Neural cell (in vitro differentiated cells): ENCODE measurements around the gene UQCR11. TPM values are rescaled to one million over a fixed set of nuclear protein-coding genes. Genes with fewer than 3 reads are reported as not detected.

Experiments used
- H2AFZ ChIP-seq: fragments of 200-600, 300-800 bp; sonication (generic), shearing (Covaris generic); 2 replicates; pipeline ENCODE4 v1.6.0; 2014; ENCODE audit warnings: low read depth, mild to moderate bottlenecking, antibody characterized with exemption, low read length, moderate library complexity
- H3F3A ChIP-seq: fragments of 200-600 bp; shearing (Covaris generic); 2 replicates; pipeline ENCODE4 v1.6.1; 2016; ENCODE audit warnings: mild to moderate bottlenecking, moderate library complexity, mixed read lengths, antibody characterized with exemption, low read length; ENCODE audit not compliant: insufficient read depth, poor library complexity, severe bottlenecking
- H3K27ac ChIP-seq: fragments of 200-600, 300-800 bp; sonication (generic), shearing (Covaris generic); 2 replicates; pipeline ENCODE4 v1.5.1; 2014; ENCODE audit warnings: mild to moderate bottlenecking, low read length, moderate library complexity
- H3K27me3 ChIP-seq: fragments of 300-800, 200-600 bp; sonication (generic), shearing (Covaris generic); 2 replicates; pipeline ENCODE4 v1.6.0; 2014; ENCODE audit warnings: mild to moderate bottlenecking, low read depth, low read length, moderate library complexity; ENCODE audit not compliant: insufficient read depth
- H3K36me3 ChIP-seq: fragments of 300-800, 200-600 bp; sonication (generic), shearing (Covaris generic); 2 replicates; pipeline ENCODE4 v1.5.1; 2014; ENCODE audit warnings: mild to moderate bottlenecking, antibody characterized with exemption, low read length, moderate library complexity; ENCODE audit not compliant: insufficient read depth
- H3K4me2 ChIP-seq: fragments of 300-800, 200-600 bp; sonication (generic), shearing (Covaris generic); 2 replicates; pipeline ENCODE4 v1.6.0; 2014; ENCODE audit warnings: mild to moderate bottlenecking, low read length
- H3K4me3 ChIP-seq: fragments of 300-800, 200-600 bp; sonication (generic), shearing (Covaris generic); 2 replicates; pipeline ENCODE4 v1.5.1; 2014; ENCODE audit warnings: mild to moderate bottlenecking, low read length, moderate library complexity
- H3K79me2 ChIP-seq: fragments of 200-600 bp; shearing (Covaris generic); replicated peaks from 2 replicates; pipeline ENCODE4 v1.6.0; 2014; ENCODE audit warnings: mild to moderate bottlenecking, low read length, moderate library complexity; ENCODE audit not compliant: insufficient read depth
- H3K9ac ChIP-seq: fragments of 300-800, 200-600 bp; sonication (generic), shearing (Covaris generic); 2 replicates; pipeline ENCODE4 v1.6.1; 2016; ENCODE audit warnings: mild to moderate bottlenecking, low read length, mixed read lengths
- H3K9me2 ChIP-seq: fragments of 200-600 bp; shearing (Covaris generic); 2 replicates; pipeline ENCODE4 v1.6.1; 2016; ENCODE audit warnings: mild to moderate bottlenecking, low read length, mixed read lengths; ENCODE audit not compliant: insufficient read depth
- H3K9me3 ChIP-seq: fragments of 200-600, 300-800 bp; sonication (generic), shearing (Covaris generic); 2 replicates; pipeline ENCODE4 v1.6.1; 2016; ENCODE audit warnings: mild to moderate bottlenecking, mixed run types, low read length, moderate library complexity, mixed read lengths
- H4K20me1 ChIP-seq: fragments of 200-600 bp; shearing (Covaris generic); 2 replicates; pipeline ENCODE4 v1.6.1; 2016; ENCODE audit warnings: mild to moderate bottlenecking, mixed run types; ENCODE audit not compliant: insufficient read depth
- CTCF ChIP-seq: fragments of 450-650 bp; IDR thresholded peaks from 2 replicates; pipeline ENCODE4 v1.5.1; 2014; ENCODE audit warnings: antibody characterized with exemption, mild to moderate bottlenecking, moderate library complexity; ENCODE audit not compliant: poor library complexity, severe bottlenecking
- EP300 ChIP-seq: fragments of 450-650 bp; conservative IDR thresholded peaks from 2 replicates; pipeline ENCODE4 v1.6.1; 2014; ENCODE audit warnings: antibody characterized with exemption, mild to moderate bottlenecking, moderate library complexity; ENCODE audit not compliant: poor library complexity, severe bottlenecking
- EZH2 ChIP-seq: fragments of 200-600, 300-800 bp; shearing (Covaris generic), sonication (generic); IDR thresholded peaks from 2 replicates; pipeline ENCODE4 v1.6.1; 2014; ENCODE audit warnings: antibody characterized with exemption, low read length, borderline replicate concordance, mild to moderate bottlenecking; ENCODE audit not compliant: insufficient read depth, poor library complexity, severe bottlenecking
- MXI1 ChIP-seq: fragments of 450-650 bp; conservative IDR thresholded peaks from 2 replicates; pipeline ENCODE4 v1.6.1; 2014; ENCODE audit warnings: antibody characterized with exemption, mild to moderate bottlenecking; ENCODE audit not compliant: poor library complexity, severe bottlenecking
- POLR2AphosphoS5 ChIP-seq: IDR thresholded peaks from 2 replicates; pipeline ENCODE4 v1.6.1; 2012
- RAD21 ChIP-seq: fragments of 450-650 bp; conservative IDR thresholded peaks from 2 replicates; pipeline ENCODE4 v1.6.1; 2014; ENCODE audit warnings: antibody characterized with exemption, mild to moderate bottlenecking, moderate library complexity
- REST ChIP-seq: IDR thresholded peaks from 2 replicates; pipeline ENCODE4 v1.6.1; 2012; ENCODE audit warnings: borderline replicate concordance
- SMC3 ChIP-seq: fragments of 450-650 bp; conservative IDR thresholded peaks from 2 replicates; pipeline ENCODE4 v1.6.1; 2014; ENCODE audit warnings: antibody characterized with exemption, mild to moderate bottlenecking, moderate library complexity; ENCODE audit not compliant: poor library complexity
- TAF1 ChIP-seq: IDR thresholded peaks from 2 replicates; pipeline ENCODE4 v1.6.1; 2012; ENCODE audit warnings: low read depth
- polyA plus RNA-seq: library from polyadenylated mRNA; depleted of rRNA; stranded (reverse); fragments of >200 nt; gene quantifications from 2 replicates; pipeline ENCODE4 v1.2.3, GENCODE V29; 2014

UQCR11 gene
- polyA plus RNA-seq, 1 donor from 2014 or later: 204 TPM

- Histone ChIP-seq H3K9ac (no peak overlapping the region), H3K36me3 (peaks cover 5% of the 10 kb centered on the region), H3K27me3 (no peaks in the 10 kb centered on the region), H2AFZ (no peak overlapping the region), H3F3A (no peaks in the 10 kb centered on the region), H3K79me2 (peaks cover 18% of the 10 kb centered on the region), H3K9me2 (no peaks in the 10 kb centered on the region), H4K20me1 (peaks cover 22% of the 10 kb centered on the region), H3K9me3 (no peaks in the 10 kb centered on the region), H3K4me3 (no peak overlapping the region), H3K4me2 (no peak overlapping the region), H3K27ac (no peak overlapping the region)
- TF ChIP-seq REST: no peak
- TF ChIP-seq TAF1: no peak
- no peak for TF ChIP-seq SMC3
- no peak for TF ChIP-seq EZH2
- no peak for TF ChIP-seq MXI1
Measured at GRCh38 chr19:1555487-1556389, 49.5 kb downstream of the UQCR11 start.

GRCh38 chr19:1554968-1555367 lies 50.3 kb downstream of the UQCR11 start:
- H3K9me3 ChIP-seq: no peaks in the 10 kb centered on the region
- H3K9me2 ChIP-seq: no peaks in the 10 kb centered on the region
- H3K36me3 ChIP-seq: peaks cover 5% of the 10 kb centered on the region
- TF ChIP-seq POLR2AphosphoS5 (no peak), SMC3 (no peak), REST (no peak), MXI1 (no peak), RAD21 (no peak), TAF1 (no peak), EZH2 (no peak), EP300 (no peak), CTCF (no peak)
- H3K9ac ChIP-seq: no peak overlapping the region
- H3K27ac ChIP-seq: no peak overlapping the region
- no peak overlapping the region for H3K4me3 ChIP-seq
- H3K27me3 ChIP-seq: no peaks in the 10 kb centered on the region
- H3K79me2 ChIP-seq: peaks cover 11% of the 10 kb centered on the region
- no peak overlapping the region for H3K4me2 ChIP-seq
- H2AFZ ChIP-seq: no peak overlapping the region
- H3F3A ChIP-seq: no peaks in the 10 kb centered on the region
- peaks cover 15% of the 10 kb centered on the region for H4K20me1 ChIP-seq
